Stimulated activated CD8-positive, alpha-beta memory T cell treated with anti-CD3 and anti-CD28 coated beads, Interleukin-12 subunit alpha, Interleukin-12 subunit beta, amount 100 ng/mL, for 24 hours (primary cell): ENCODE measurements around the gene ZFYVE28.
"Not testable (repeated sequence)": the region's sequence is repeated elsewhere in the genome, so short reads cannot be mapped to it uniquely, and the experiment has no call there.

Source experiments
- DNase-seq: peaks from one replicate; pipeline ENCODE4 v3.0.0-alpha.2; 2020; ENCODE audit errors: extremely low read depth

Gene ZFYVE28

GRCh38 chr4:2248821-2249261 is 169.6 kb downstream of the ZFYVE28 start:
- no peak for DNase-seq

GRCh38 chr4:2248044-2248780 is 170.2 kb downstream of the ZFYVE28 start:
- no peak for DNase-seq

- DNase-seq: no peak
Measured at GRCh38 chr4:2247128-2248043, 171.1 kb downstream of the ZFYVE28 start.

GRCh38 chr4:2246384-2247127 is 171.9 kb downstream of the ZFYVE28 start:
- no peak for DNase-seq

- no peak for DNase-seq
Measured at GRCh38 chr4:2245787-2246275, 172.6 kb downstream of the ZFYVE28 start.

- DNase-seq: no peak
Measured at GRCh38 chr4:2245057-2245786, 173.2 kb downstream of the ZFYVE28 start.

- DNase-seq: no peak
Measured at GRCh38 chr4:2243681-2244380, 174.6 kb downstream of the ZFYVE28 start.

- DNase-seq: peak; percentile 97
Measured at GRCh38 chr4:2241410-2242353, 176.8 kb downstream of the ZFYVE28 start, which contains the start of the genes HAUS3 and POLN. Gene HAUS3 (minus strand): TSS chr4:2242121. CDS start chr4:2240946, 1,175 bp downstream. Gene POLN (minus strand): TSS chr4:2242121. CDS start chr4:2229231, 12,890 bp downstream.

GRCh38 chr4:2241003-2241402 is 177.4 kb downstream of the ZFYVE28 start:
- no peak for DNase-seq

GRCh38 chr4:2236944-2237666 is 181.3 kb downstream of the ZFYVE28 start:
- DNase-seq: no peak

GRCh38 chr4:2231082-2231481 is 187.4 kb downstream of the ZFYVE28 start:
- DNase-seq: no peak

GRCh38 chr4:2226261-2226660 is 192.2 kb downstream of the ZFYVE28 start:
- DNase-seq: no peak

GRCh38 chr4:2222838-2223237 is 195.6 kb downstream of the ZFYVE28 start:
- no peak for DNase-seq

- DNase-seq: not testable (repeated sequence)
Measured at GRCh38 chr4:2221378-2221777, 197.1 kb downstream of the ZFYVE28 start.

GRCh38 chr4:2220016-2220630 is 198.3 kb downstream of the ZFYVE28 start:
- DNase-seq: peak; percentile 46
